HG03280 (cell line): Measurements from ENCODE around the gene ARL6.
A peak's percentile ranks its signal among the peaks of the same experiment; 100 is the strongest.

Source experiments
- ATAC-seq: cut with Tn5 transposase; IDR thresholded peaks from one replicate; pipeline ENCODE4 v1.9.1; 2021; ENCODE audit warnings: mild to moderate bottlenecking, moderate library complexity; ENCODE audit not compliant: unreplicated experiment

ARL6 gene

GRCh38 chr3:97764407-97765238, at the start of gene ARL6:
Gene ARL6 (plus strand): TSS chr3:97764758. CDS start chr3:97768108, 3,350 bp downstream.
- ATAC-seq: peak; percentile 94

GRCh38 chr3:97719156-97719821, 45.3 kb upstream of the ARL6 start:
- peak; percentile 88 for ATAC-seq

- ATAC-seq: no peak
These were observed 44.1 kb upstream of the ARL6 start for GRCh38 chr3:97720417-97720816.

GRCh38 chr3:97721446-97721845, 43.1 kb upstream of the ARL6 start:
- no peak for ATAC-seq

GRCh38 chr3:97736928-97737327, 27.6 kb upstream of the ARL6 start:
- ATAC-seq: no peak

GRCh38 chr3:97738761-97739160, 25.8 kb upstream of the ARL6 start:
- no peak for ATAC-seq

- no peak for ATAC-seq
These were observed 22.5 kb upstream of the ARL6 start for GRCh38 chr3:97742036-97742435.

- ATAC-seq: no peak
These were observed 20.3 kb upstream of the ARL6 start for GRCh38 chr3:97744289-97744688.

GRCh38 chr3:97763586-97764406, 762 bp upstream of the ARL6 start:
- peak; percentile 48 for ATAC-seq

GRCh38 chr3:97765336-97765735, 778 bp downstream of the ARL6 start:
- no peak for ATAC-seq

GRCh38 chr3:97772926-97773325, 8.4 kb downstream of the ARL6 start:
- no peak for ATAC-seq

GRCh38 chr3:97778152-97778551, 13.6 kb downstream of the ARL6 start:
- no peak for ATAC-seq

GRCh38 chr3:97793420-97794019, 29.0 kb downstream of the ARL6 start:
- ATAC-seq: peak; percentile 71

GRCh38 chr3:97795951-97796350, 31.4 kb downstream of the ARL6 start:
- no peak for ATAC-seq

GRCh38 chr3:97804471-97804870, 39.9 kb downstream of the ARL6 start:
- no peak for ATAC-seq

- no peak for ATAC-seq
These were observed 46.3 kb downstream of the ARL6 start for GRCh38 chr3:97810779-97811390.

GRCh38 chr3:97815149-97815917, 50.8 kb downstream of the ARL6 start:
- ATAC-seq: peak; percentile 49

- ATAC-seq: no peak
These were observed 52.3 kb downstream of the ARL6 start for GRCh38 chr3:97816811-97817210.

GRCh38 chr3:97817965-97818364, 53.4 kb downstream of the ARL6 start:
- ATAC-seq: no peak

GRCh38 chr3:97820780-97821179, 56.2 kb downstream of the ARL6 start:
- no peak for ATAC-seq
